Lower leg skin (tissue), 4 donors: ENCODE measurements around the gene BCAS1. TPM values are rescaled to one million over a fixed set of nuclear protein-coding genes. Genes with fewer than 3 reads are reported as not detected.

Experiments used
- DNase-seq, 2 donors: peaks; one replicate each; pipeline ENCODE4 v3.0.0-alpha.2; 2019; ENCODE audit warnings: low spot score in 2 of 2
- H3K4me3 ChIP-seq: fragments of 200-600 bp; sonication (generic); 2 replicates; pipeline ENCODE4 v1.5.1; 2017; ENCODE audit warnings: mild to moderate bottlenecking, low read depth; ENCODE audit not compliant: poor library complexity, severe bottlenecking
- POLR2A ChIP-seq, 2 donors: fragments of 450-650 bp; IDR thresholded peaks; one replicate each; pipeline ENCODE4 v1.6.1; 2016 to 2017; ENCODE audit warnings: antibody characterized with exemption in 2 of 2, mild to moderate bottlenecking in 1 of 2, moderate library complexity in 1 of 2
- WGBS, 2 donors: methylation state at CpG; one replicate each; pipeline ENCODE4 v1.1.5; 2018; 5-methylcytosine and 5-hydroxymethylcytosine counted together
- intact Hi-C: fragments of 100-400 bp; cut with DNase I; formaldehyde crosslinking; loops from one replicate; pipeline ENCODE4 v1.15.0; 2023; ENCODE audit warnings: low total_unique reads
- total RNA-seq, 4 donors: library from RNA; depleted of rRNA; stranded (reverse); fragments of >200 nt; gene quantifications; one replicate each; pipeline ENCODE4 v1.1.0, GENCODE V29; 2016
- TF ChIP-seq, protein P1 (sequence below), 3 donors: fragments of 450-650 bp; IDR thresholded peaks; one replicate each; pipeline ENCODE4 v1.5.1; 2016; ENCODE audit warnings: antibody characterized with exemption in 3 of 3, mild to moderate bottlenecking in 3 of 3, moderate library complexity in 2 of 3

BCAS1 gene
- total RNA-seq, 4 donors from 2014 or later = 1.7 to 3.7 (median 2.1) TPM

DNA sequence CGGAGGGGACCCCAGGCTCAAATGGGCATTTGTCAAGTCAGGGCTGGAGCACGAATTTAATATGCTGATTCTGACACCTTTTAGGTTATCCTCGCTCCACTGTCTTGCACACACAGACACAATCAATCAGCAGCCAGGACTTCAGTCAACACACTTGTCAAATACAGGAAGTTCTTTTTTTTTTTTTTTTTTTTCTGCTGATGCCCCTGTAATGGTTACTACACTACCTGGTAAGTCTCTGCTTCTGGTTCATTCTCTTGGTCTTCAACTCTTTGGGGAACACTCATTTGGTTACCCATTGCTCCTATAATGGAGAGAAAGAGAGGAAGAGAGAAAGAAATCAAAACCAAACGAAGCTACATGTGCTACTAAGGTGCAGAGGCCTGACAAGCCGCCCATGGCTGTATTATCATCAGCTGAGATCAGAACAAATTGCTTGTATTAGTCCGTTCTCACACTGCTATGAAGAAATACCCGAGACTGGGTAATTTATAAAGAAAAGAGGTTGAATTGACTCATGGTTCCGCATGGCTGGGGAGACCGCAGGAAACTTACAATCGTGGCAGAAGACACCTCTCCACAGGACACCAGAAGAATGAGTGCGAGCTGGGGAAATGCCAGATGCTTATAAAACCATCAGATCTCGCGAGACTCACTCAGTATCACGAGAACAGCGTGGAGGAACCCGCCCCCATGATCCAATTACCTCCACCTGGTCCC lies 11.8 kb downstream of the BCAS1 start:
- intact Hi-C loops = no loop called here
- TF ChIP-seq, protein P1, sequence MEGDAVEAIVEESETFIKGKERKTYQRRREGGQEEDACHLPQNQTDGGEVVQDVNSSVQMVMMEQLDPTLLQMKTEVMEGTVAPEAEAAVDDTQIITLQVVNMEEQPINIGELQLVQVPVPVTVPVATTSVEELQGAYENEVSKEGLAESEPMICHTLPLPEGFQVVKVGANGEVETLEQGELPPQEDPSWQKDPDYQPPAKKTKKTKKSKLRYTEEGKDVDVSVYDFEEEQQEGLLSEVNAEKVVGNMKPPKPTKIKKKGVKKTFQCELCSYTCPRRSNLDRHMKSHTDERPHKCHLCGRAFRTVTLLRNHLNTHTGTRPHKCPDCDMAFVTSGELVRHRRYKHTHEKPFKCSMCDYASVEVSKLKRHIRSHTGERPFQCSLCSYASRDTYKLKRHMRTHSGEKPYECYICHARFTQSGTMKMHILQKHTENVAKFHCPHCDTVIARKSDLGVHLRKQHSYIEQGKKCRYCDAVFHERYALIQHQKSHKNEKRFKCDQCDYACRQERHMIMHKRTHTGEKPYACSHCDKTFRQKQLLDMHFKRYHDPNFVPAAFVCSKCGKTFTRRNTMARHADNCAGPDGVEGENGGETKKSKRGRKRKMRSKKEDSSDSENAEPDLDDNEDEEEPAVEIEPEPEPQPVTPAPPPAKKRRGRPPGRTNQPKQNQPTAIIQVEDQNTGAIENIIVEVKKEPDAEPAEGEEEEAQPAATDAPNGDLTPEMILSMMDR (IDR thresholded peaks at IDR 0.05) = no peak
- TF ChIP-seq POLR2A (IDR thresholded peaks at IDR 0.05) = no peak
- DNase-seq = no peak
- no peak overlapping the region for H3K4me3 ChIP-seq
- WGBS, 2 donors = 83 to 86% methylated on average over 16 of the region's 16 CpGs

DNA sequence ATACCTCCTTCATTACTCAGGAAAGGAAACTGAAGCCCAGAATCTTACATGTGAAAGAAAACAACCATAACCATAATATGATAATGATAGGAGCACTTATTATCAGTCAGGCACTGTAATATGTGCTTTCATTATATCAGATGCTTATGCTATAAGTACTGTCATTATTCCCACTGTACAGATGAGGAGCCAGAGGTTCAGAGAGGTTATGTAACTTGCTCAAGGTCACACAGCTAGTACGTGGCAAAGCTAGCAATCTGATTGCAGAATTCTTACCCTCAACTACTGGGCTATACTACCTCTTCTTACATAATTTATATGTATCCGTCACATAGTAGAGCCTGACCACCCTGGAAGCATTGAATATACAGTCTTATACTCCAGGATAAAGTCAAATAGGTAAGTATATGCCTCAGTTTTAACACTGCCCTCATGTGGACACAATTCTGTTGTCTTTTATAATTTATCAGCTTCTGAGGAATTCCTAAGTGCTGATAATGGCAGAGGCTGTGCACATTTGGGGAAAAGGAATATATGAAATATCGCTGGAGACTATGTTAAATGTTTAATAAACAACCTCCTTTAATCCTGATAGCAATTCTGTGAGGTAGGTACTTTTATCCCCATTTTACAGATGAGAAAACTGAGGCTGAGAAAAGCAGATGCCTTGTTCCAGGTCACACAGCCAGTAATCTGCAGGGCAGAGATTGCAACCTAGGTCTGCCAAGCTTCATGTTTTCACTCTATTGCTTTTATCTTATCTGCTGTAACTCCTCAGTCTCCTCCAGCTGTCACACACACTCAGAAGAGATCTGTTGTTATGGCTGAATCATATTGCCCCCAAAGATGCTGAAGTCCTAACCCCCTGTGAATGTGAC lies 13.4 kb downstream of the BCAS1 start:
- TF ChIP-seq, protein P1 (IDR thresholded peaks at IDR 0.05) = no peak
- TF ChIP-seq POLR2A (IDR thresholded peaks at IDR 0.05) = no peak
- DNase-seq = no peak
- 85 to 96% methylated on average over 3 of the region's 3 CpGs for WGBS, 2 donors
- no peak overlapping the region for H3K4me3 ChIP-seq
- intact Hi-C loops = no loop called here

DNA sequence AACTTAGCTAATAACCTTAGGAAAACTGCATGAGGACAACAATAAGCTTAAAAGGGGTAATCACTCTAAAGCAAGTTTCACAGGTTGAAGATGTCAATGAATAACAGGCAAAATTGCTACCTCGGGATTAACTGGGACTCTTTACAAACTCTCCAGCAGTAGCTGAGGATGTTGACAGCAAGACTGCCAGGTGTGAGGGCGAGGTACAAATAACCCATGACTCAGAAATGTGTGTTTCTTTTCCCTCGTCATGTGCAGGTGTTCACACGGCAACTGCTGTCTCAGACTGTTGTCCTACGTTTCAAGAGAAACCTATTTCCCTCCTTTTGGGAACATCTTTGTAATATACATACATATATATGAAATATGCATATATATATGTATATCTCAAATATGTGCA lies 15.9 kb downstream of the BCAS1 start:
- H3K4me3 ChIP-seq = no peak overlapping the region
- no peak for DNase-seq
- intact Hi-C loops = no loop called here
- WGBS, 2 donors = 60 to 81% methylated on average over 5 of the region's 5 CpGs
- no peak for TF ChIP-seq POLR2A (IDR thresholded peaks at IDR 0.05)
- TF ChIP-seq, protein P1 (IDR thresholded peaks at IDR 0.05) = no peak

DNA sequence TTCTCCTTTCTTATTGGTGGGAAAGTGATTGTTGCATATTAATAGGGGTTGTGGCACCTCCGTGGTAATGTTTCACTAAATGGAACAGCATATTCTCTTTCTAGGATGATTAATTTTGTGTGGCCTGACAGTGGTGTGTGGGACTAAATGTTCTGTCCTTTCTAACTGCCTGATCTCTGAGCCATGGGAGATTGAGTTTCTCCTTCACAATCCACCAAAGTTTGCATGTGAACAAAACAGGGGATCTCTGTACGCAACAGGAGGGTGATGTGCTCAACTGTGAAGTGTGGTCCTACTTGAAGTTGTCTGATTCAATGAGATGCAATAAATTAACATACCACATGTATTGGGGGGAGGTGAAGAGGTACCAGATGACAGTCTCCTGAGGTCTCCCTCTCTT lies 19.3 kb downstream of the BCAS1 start:
- DNase-seq = no peak
- TF ChIP-seq POLR2A (IDR thresholded peaks at IDR 0.05) = no peak
- TF ChIP-seq, protein P1 (IDR thresholded peaks at IDR 0.05) = no peak
- no peak overlapping the region for H3K4me3 ChIP-seq
- 75 to 78% methylated on average over 2 of the region's 2 CpGs for WGBS, 2 donors
- intact Hi-C loops = no loop called here

DNA sequence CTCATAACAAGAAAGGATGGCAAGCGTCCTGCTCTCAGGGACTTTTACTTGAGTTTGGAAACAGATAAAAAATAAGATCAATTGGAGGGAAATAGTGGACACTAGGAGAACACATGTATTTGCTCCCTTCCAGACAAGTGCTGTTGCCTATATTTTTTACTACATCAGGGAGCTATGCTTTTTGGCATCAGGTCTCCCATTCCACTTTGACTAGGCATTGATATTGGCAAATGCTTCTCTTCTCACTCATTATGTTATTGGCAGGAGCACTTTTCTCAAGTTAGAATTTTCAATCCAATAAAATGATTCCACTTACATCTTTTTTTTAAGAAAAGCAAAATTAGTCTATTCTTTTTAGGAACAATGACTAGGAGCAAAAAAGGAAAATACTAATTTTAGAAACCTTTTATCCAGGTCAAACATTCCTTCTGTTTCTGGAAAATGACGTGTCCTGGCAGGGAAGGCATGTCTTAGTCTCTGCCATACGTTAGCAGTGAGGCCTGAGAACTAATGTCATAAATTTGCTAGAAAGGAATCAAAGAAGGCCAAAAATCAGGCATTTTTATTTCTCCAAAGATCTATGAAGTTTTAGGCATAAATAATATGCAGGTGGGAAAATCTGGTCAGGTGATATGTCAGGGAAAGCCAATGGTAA lies 21.4 kb downstream of the BCAS1 start:
- no peak for DNase-seq
- H3K4me3 ChIP-seq = no peak overlapping the region
- TF ChIP-seq, protein P1 (IDR thresholded peaks at IDR 0.05) = no peak
- no peak for TF ChIP-seq POLR2A (IDR thresholded peaks at IDR 0.05)
- WGBS, 2 donors = 55 to 64% methylated on average over 3 of the region's 3 CpGs
- intact Hi-C loops = no loop called here
